A549 (cell line): ENCODE results near the gene CLIP2.

ENCODE experiments used
- CBX2 ChIP-seq: fragments of 200-600 bp; sonication (generic); IDR thresholded peaks from 2 replicates; pipeline ENCODE4 v1.6.1; 2016; ENCODE audit warnings: low read depth, mild to moderate bottlenecking, borderline replicate concordance
- CBX8 ChIP-seq: fragments of 200-600 bp; sonication (generic); IDR thresholded peaks from 2 replicates; pipeline ENCODE4 v1.6.1; 2016
- CTCF ChIP-seq: fragments of >200 bp; sonication (Bioruptor Twin); formaldehyde crosslinking; IDR thresholded peaks from 3 replicates; pipeline ENCODE4 v1.5.1; 2016
- E2F6 ChIP-seq: IDR thresholded peaks from 2 replicates; pipeline ENCODE4 v1.6.1; 2012; ENCODE audit warnings: low read depth, borderline replicate concordance
- HMGXB4 ChIP-seq: fragments of 250-450 bp; sonication (Bioruptor Pico); IDR thresholded peaks from 2 replicates; pipeline ENCODE4 v1.5.0; 2021; ENCODE audit warnings: mild to moderate bottlenecking, moderate library complexity, borderline replicate concordance
- KDM5A ChIP-seq: fragments of 200-600 bp; sonication (generic); IDR thresholded peaks from 2 replicates; pipeline ENCODE4 v1.6.1; 2016; ENCODE audit warnings: antibody characterized with exemption, mild to moderate bottlenecking
- NPAS2 ChIP-seq: fragments of 250-450 bp; sonication (Bioruptor Pico); IDR thresholded peaks from 2 replicates; pipeline ENCODE4 v1.8.0; 2022; ENCODE audit warnings: mild to moderate bottlenecking, moderate library complexity, borderline replicate concordance

- TF ChIP-seq E2F6 = no peak
- TF ChIP-seq CTCF = no peak
- TF ChIP-seq KDM5A = no peak
- no peak for TF ChIP-seq NPAS2 (CRISPR knock-in tag)
- no peak for TF ChIP-seq CBX2
- TF ChIP-seq CBX8 = no peak
- TF ChIP-seq HMGXB4 (CRISPR knock-in tag) = no peak
These were observed 8.5 kb downstream of the CLIP2 start for GRCh38 chr7:74297516-74298233.
